DOHH2 (cell line): ENCODE data around the gene PPP6R3.
"Not testable (repeated sequence)": the region's sequence is repeated elsewhere in the genome, so short reads cannot be mapped to it uniquely, and the experiment has no call there.

ENCODE experiments used
- H3F3A ChIP-seq: fragments of 200-600 bp; sonication (generic), shearing (Covaris generic); 2 replicates; pipeline ENCODE4 v1.6.0; 2016; ENCODE audit warnings: antibody characterized with exemption, mild to moderate bottlenecking; ENCODE audit not compliant: control insufficient read depth, insufficient read depth
- H3K27ac ChIP-seq: fragments of 200-600 bp; sonication (generic); 2 replicates; pipeline ENCODE4 v1.5.1; 2014; ENCODE audit warnings: low read depth, mild to moderate bottlenecking, low read length, moderate library complexity
- H3K27me3 ChIP-seq: fragments of 200-600 bp; sonication (generic); 2 replicates; pipeline ENCODE4 v1.6.1; 2014; ENCODE audit warnings: mild to moderate bottlenecking, low read length, mixed read lengths; ENCODE audit not compliant: control insufficient read depth
- H3K36me3 ChIP-seq: fragments of 200-600 bp; sonication (generic); 2 replicates; pipeline ENCODE4 v1.6.1; 2014; ENCODE audit warnings: mild to moderate bottlenecking, low read length, moderate library complexity, mixed read lengths; ENCODE audit not compliant: control insufficient read depth
- H3K4me1 ChIP-seq: fragments of 200-600 bp; sonication (generic); 2 replicates; pipeline ENCODE4 v1.6.1; 2014; ENCODE audit warnings: mild to moderate bottlenecking, low read length, mixed read lengths; ENCODE audit not compliant: control insufficient read depth
- H3K4me2 ChIP-seq: fragments of 200-600 bp; sonication (generic); 2 replicates; pipeline ENCODE4 v1.6.0; 2014; ENCODE audit warnings: mild to moderate bottlenecking, low read length, moderate library complexity
- H3K4me3 ChIP-seq: fragments of 200-600 bp; sonication (generic); 2 replicates; pipeline ENCODE4 v1.5.1; 2014; ENCODE audit warnings: mild to moderate bottlenecking, low read length, mixed read lengths
- H3K79me2 ChIP-seq: fragments of 200-600 bp; sonication (generic); 2 replicates; pipeline ENCODE4 v1.6.1; 2014; ENCODE audit warnings: mild to moderate bottlenecking, low read length, mixed read lengths; ENCODE audit not compliant: control insufficient read depth
- H3K9me2 ChIP-seq: fragments of 200-600 bp; sonication (generic); replicated peaks from 2 replicates; pipeline ENCODE4 v1.6.1; 2014; ENCODE audit warnings: mild to moderate bottlenecking, low read length, mixed read lengths; ENCODE audit not compliant: control insufficient read depth
- H3K9me3 ChIP-seq: fragments of 200-600 bp; sonication (generic); 2 replicates; pipeline ENCODE4 v1.6.1; 2014; ENCODE audit warnings: antibody characterized with exemption, low read length, mixed read lengths; ENCODE audit not compliant: control insufficient read depth, insufficient read depth
- H4K20me1 ChIP-seq: fragments of 200-600 bp; sonication (generic); 2 replicates; pipeline ENCODE4 v1.6.0; 2014; ENCODE audit warnings: low read depth, mild to moderate bottlenecking, antibody characterized with exemption, low read length, moderate library complexity; ENCODE audit not compliant: control insufficient read depth, insufficient read depth
- EZH2phosphoT487 ChIP-seq: fragments of 200-600 bp; sonication (generic); IDR thresholded peaks from 2 replicates; pipeline ENCODE4 v1.6.1; 2017; ENCODE audit warnings: borderline replicate concordance, mild to moderate bottlenecking, antibody characterized with exemption, low read length, moderate library complexity, mixed read lengths
- TF ChIP-seq, protein P1 (sequence below): fragments of 200-600 bp; sonication (generic); IDR thresholded peaks from one replicate; pipeline ENCODE4 v1.5.1; 2014; ENCODE audit warnings: antibody characterized with exemption, mild to moderate bottlenecking, low read depth, low read length; ENCODE audit not compliant: poor library complexity, severe bottlenecking

The PPP6R3 gene

DNA sequence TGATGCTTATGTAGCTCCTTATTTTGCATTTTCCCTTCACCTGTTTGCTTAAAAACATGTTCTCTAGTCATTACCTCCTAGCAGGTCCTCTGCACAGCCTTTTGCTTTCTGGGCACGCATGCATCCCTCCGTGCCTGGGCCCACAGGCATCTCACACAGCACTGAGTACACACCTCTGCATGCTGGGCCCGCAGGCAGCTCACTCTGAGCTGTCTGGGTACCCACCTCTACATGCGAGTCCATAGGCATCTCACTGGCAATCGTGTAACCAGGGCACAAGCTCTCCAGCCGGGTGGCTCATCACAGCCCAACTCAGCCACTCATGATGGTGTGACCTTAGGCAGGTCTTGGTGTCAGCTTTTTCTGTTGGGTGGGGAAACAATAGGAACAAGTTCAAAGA lies 155.1 kb downstream of the PPP6R3 start:
- Histone ChIP-seq H3F3A (no peaks in the 10 kb centered on the region), H3K4me3 (no peak overlapping the region), H3K9me3 (no peaks in the 10 kb centered on the region), H3K79me2 (no peaks in the 10 kb centered on the region), H3K4me2 (no peak overlapping the region), H3K4me1 (no peaks in the 10 kb centered on the region), H3K9me2 (no peaks in the 10 kb centered on the region), H3K27ac (no peak overlapping the region), H4K20me1 (no peaks in the 10 kb centered on the region), H3K27me3 (no peaks in the 10 kb centered on the region), H3K36me3 (peaks cover 41% of the 10 kb centered on the region)
- TF ChIP-seq, protein P1, sequence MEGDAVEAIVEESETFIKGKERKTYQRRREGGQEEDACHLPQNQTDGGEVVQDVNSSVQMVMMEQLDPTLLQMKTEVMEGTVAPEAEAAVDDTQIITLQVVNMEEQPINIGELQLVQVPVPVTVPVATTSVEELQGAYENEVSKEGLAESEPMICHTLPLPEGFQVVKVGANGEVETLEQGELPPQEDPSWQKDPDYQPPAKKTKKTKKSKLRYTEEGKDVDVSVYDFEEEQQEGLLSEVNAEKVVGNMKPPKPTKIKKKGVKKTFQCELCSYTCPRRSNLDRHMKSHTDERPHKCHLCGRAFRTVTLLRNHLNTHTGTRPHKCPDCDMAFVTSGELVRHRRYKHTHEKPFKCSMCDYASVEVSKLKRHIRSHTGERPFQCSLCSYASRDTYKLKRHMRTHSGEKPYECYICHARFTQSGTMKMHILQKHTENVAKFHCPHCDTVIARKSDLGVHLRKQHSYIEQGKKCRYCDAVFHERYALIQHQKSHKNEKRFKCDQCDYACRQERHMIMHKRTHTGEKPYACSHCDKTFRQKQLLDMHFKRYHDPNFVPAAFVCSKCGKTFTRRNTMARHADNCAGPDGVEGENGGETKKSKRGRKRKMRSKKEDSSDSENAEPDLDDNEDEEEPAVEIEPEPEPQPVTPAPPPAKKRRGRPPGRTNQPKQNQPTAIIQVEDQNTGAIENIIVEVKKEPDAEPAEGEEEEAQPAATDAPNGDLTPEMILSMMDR, result no peak
- TF ChIP-seq EZH2phosphoT487, result no peak

GRCh38 chr11:68617925-68618809 lies 157.6 kb downstream of the PPP6R3 start:
- H3K4me3 ChIP-seq, result no peak overlapping the region

GRCh38 chr11:68621826-68622225 lies 161.3 kb downstream of the PPP6R3 start:
- no peaks in the 10 kb centered on the region for H3K9me2 ChIP-seq
- no peaks in the 10 kb centered on the region for H3F3A ChIP-seq
- no peaks in the 10 kb centered on the region for H3K79me2 ChIP-seq
- no peaks in the 10 kb centered on the region for H3K9me3 ChIP-seq
- H3K36me3 ChIP-seq, result no peaks in the 10 kb centered on the region
- no peak for TF ChIP-seq EZH2phosphoT487
- TF ChIP-seq, protein P1, result no peak
- H3K27ac ChIP-seq, result no peak overlapping the region
- no peaks in the 10 kb centered on the region for H3K27me3 ChIP-seq
- no peaks in the 10 kb centered on the region for H3K4me1 ChIP-seq
- no peak overlapping the region for H3K4me3 ChIP-seq
- H3K4me2 ChIP-seq, result no peak overlapping the region
- no peaks in the 10 kb centered on the region for H4K20me1 ChIP-seq

More at GRCh38 chr11:68617925-68618809, 157.6 kb downstream of the PPP6R3 start:
- no peak for TF ChIP-seq EZH2phosphoT487
- TF ChIP-seq, protein P1, result no peak
- Histone ChIP-seq H3K9me3 (no peaks in the 10 kb centered on the region), H3F3A (no peaks in the 10 kb centered on the region), H4K20me1 (no peaks in the 10 kb centered on the region), H3K9me2 (no peaks in the 10 kb centered on the region), H3K36me3 (peaks cover 18% of the 10 kb centered on the region), H3K27me3 (no peaks in the 10 kb centered on the region), H3K4me2 (no peak overlapping the region), H3K79me2 (no peaks in the 10 kb centered on the region), H3K27ac (no peak overlapping the region), H3K4me1 (no peaks in the 10 kb centered on the region)

DNA sequence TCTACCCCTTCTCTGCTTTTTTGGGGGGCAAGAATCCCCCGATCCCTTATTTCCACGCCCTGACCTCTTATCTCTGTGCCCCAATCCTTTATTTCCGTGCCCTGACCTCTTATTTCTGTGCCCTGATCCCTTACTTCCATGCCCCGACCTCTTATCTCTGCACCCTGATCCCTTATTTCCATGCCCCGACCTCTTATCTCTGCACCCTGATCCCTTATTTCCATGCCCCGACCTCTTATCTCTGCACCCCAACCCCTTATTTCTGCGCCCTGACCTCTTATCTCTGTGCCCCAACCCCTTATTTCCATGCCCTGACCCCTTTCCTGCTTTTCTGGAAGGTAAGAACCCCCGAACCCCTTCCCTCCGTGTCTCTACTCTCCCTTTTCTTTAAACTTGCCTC lies 163.2 kb downstream of the PPP6R3 start:
- not testable (repeated sequence) for H3K36me3 ChIP-seq, H3K79me2 ChIP-seq, H3K4me2 ChIP-seq, H3K9me3 ChIP-seq, H4K20me1 ChIP-seq, H3K27ac ChIP-seq, H3K27me3 ChIP-seq, H3K4me1 ChIP-seq, H3K9me2 ChIP-seq, H3K4me3 ChIP-seq, H3F3A ChIP-seq

GRCh38 chr11:68625069-68625468 lies 164.5 kb downstream of the PPP6R3 start:
- H3K36me3 ChIP-seq, H3K79me2 ChIP-seq, H3K27me3 ChIP-seq, H3K9me3 ChIP-seq, H3F3A ChIP-seq, H3K4me3 ChIP-seq, H3K4me1 ChIP-seq, H3K27ac ChIP-seq, H3K4me2 ChIP-seq, H3K9me2 ChIP-seq, H4K20me1 ChIP-seq: not testable (repeated sequence)

DNA sequence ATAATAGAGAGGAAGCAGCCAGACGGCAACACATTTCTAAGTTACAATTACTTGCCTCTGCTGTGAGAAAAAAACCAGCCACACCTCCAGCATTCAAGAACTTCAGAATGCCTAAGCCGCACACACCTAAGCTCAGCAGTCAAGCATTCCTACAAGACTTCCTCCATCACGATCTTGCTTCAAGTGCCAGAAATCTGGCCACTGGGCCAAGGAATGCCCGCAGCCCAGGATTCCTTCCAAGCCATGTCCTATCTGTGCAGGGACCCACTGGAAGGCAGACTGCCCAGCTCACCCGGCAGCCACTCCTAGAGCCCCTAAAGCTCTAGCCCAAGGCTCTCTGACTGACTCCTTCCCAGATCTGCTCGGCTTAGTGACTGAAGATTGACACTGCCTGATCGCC lies 165.7 kb downstream of the PPP6R3 start:
- H3K4me3 ChIP-seq, H4K20me1 ChIP-seq, H3K36me3 ChIP-seq, H3F3A ChIP-seq, H3K9me3 ChIP-seq, H3K79me2 ChIP-seq, H3K9me2 ChIP-seq, H3K4me1 ChIP-seq, H3K27me3 ChIP-seq, H3K4me2 ChIP-seq, H3K27ac ChIP-seq: not testable (repeated sequence)
